Stimulated activated effector memory CD8-positive, alpha-beta T cell treated with anti-CD3 and anti-CD28 coated beads, Interleukin-12 subunit alpha, Interleukin-12 subunit beta, amount 100 ng/mL, for 72 hours (primary cell): ENCODE measurements around the gene UBASH3A.

ENCODE experiments used
- ATAC-seq: fragments of 150-1000 bp; cut with Tn5 transposase; 2 replicates; pipeline ENCODE4 v1.10.0; 2021
- DNase-seq, 2 donors: peaks; one replicate each; pipeline ENCODE4 v3.0.0; 2021 to 2022; ENCODE audit warnings: low spot score in 2 of 2
- H3K27ac Mint-ChIP-seq: one replicate; pipeline ENCODE4 v1.8.0; 2022; ENCODE audit warnings: mild to moderate bottlenecking, mixed read lengths
- H3K36me3 Mint-ChIP-seq: one replicate; pipeline ENCODE4 v1.8.0; 2022; ENCODE audit warnings: mild to moderate bottlenecking, mixed read lengths
- H3K4me1 Mint-ChIP-seq: one replicate; pipeline ENCODE4 v1.8.0; 2022; ENCODE audit warnings: mixed read lengths
- H3K4me3 Mint-ChIP-seq: one replicate; pipeline ENCODE4 v1.8.0; 2022; ENCODE audit warnings: mild to moderate bottlenecking, mixed read lengths
- H3K9me3 Mint-ChIP-seq: one replicate; pipeline ENCODE4 v1.8.0; 2022; ENCODE audit warnings: mixed read lengths

UBASH3A gene, protein sequence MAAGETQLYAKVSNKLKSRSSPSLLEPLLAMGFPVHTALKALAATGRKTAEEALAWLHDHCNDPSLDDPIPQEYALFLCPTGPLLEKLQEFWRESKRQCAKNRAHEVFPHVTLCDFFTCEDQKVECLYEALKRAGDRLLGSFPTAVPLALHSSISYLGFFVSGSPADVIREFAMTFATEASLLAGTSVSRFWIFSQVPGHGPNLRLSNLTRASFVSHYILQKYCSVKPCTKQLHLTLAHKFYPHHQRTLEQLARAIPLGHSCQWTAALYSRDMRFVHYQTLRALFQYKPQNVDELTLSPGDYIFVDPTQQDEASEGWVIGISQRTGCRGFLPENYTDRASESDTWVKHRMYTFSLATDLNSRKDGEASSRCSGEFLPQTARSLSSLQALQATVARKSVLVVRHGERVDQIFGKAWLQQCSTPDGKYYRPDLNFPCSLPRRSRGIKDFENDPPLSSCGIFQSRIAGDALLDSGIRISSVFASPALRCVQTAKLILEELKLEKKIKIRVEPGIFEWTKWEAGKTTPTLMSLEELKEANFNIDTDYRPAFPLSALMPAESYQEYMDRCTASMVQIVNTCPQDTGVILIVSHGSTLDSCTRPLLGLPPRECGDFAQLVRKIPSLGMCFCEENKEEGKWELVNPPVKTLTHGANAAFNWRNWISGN

DNA sequence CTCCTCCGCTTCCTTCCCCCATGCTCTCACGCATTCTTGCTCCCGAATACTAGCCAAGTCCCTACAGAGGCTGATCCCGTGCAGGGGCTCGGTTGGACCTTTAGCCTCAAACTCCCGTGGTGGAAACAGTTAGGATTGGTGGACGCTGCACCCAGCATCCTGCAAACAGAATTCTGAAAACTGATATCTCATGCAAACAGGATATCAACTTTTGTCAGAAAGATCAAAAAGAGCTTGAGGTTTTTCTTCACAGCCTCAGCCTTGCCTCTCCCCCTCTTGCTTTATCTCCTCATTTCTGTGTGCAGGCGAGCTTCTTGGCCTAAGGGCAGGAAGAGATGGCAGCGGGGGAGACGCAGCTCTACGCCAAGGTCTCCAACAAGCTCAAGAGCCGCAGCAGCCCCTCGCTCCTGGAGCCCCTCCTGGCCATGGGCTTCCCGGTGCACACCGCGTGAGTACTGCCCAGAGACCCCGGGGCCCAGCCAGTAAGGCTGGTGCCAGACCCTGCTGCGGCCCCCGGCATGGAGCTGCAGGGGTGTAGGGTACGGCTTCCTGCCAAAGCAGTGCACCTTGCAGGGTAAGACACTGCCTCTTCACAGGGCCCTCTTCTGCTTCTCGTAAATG is at the start of gene UBASH3A:
UBASH3A (plus strand) TSS at position 292 of the 621 bp plus-strand sequence; CDS start at position 336, 44 bp downstream.
- peak within 1 kb of the TSS; percentile 88 for H3K4me3 Mint-ChIP-seq
- ATAC-seq, result peak; percentile 53
- H3K27ac Mint-ChIP-seq, result peak within 1 kb of the TSS; percentile 92
- H3K36me3 Mint-ChIP-seq, result peaks cover 70% of the 10 kb centered on the region
- H3K4me1 Mint-ChIP-seq, result peaks cover 55% of the 10 kb centered on the region
- peaks cover 6% of the 10 kb centered on the region for H3K9me3 Mint-ChIP-seq
- DNase-seq, result peak in 1 of 2 donors; percentile 74

DNA sequence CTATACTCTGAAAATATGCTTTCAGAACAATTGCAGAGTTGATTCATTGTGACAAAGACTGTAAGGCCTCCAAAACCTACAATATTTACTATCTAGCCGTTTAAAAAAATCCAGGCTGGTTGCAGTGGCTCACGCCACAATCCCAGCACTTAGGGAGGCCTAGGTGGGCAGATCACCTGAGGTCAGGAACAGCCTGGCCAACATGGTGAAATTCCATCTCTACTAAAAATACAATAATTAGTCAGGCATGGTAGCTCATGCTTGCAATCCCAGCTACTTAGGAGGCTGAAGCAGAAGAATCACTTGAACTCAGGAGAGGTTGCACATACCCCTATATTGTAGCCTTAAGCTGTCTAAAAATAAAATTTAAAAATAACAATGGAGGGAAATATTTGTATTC is 47.7 kb upstream of the UBASH3A start:
- no peak for ATAC-seq
- Mint-ChIP-seq H3K27ac (no peak overlapping the region), H3K4me1 (peaks cover 11% of the 10 kb centered on the region), H3K36me3 (no peaks in the 10 kb centered on the region), H3K4me3 (no peak overlapping the region), H3K9me3 (peaks cover 8% of the 10 kb centered on the region)
- no peak for DNase-seq

DNA sequence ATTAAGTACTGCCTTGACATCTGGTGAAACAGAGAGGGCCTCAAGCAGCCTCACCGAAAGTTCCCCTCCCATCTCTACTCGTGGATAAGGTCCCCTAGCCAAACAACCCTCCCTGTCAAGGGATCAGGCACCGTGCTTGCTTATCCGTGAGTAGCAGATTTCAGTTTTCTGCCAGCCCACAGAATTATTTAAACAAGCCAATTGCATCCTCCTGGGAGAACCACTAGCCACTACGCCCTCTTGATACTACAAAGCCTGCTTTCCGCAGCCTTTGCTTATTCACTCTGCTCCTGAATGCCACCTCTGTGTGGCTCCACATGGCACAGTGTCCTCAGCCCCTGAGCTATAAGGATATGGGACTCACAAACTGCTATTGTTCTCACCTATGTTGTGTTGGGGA is 47.1 kb upstream of the UBASH3A start:
- Mint-ChIP-seq H3K36me3 (no peaks in the 10 kb centered on the region), H3K4me3 (no peak overlapping the region), H3K9me3 (peaks cover 8% of the 10 kb centered on the region), H3K4me1 (peaks cover 11% of the 10 kb centered on the region), H3K27ac (no peak overlapping the region)
- DNase-seq, result no peak
- no peak for ATAC-seq

DNA sequence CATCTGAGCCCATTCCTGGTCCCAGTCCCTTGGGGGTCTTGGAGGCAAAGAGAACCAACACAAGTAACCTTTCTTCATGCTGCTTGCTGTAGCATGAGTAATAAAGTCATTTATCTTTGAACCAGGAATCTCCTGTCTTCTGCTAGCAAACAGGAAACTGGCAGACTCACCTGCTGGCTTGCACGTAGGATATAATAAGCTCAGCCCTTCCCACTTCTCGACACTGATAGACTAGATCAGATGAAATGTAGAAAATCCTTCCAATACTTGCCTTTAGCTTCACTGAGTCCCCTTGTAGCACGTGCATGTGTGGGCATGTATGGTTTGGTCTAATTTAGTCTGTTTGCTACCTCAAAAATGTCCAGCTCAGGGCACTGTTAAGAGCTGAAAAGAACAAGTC is 46.4 kb upstream of the UBASH3A start:
- ATAC-seq (no peak), DNase-seq (no peak)
- Mint-ChIP-seq H3K36me3 (no peaks in the 10 kb centered on the region), H3K27ac (no peak overlapping the region), H3K4me1 (peaks cover 16% of the 10 kb centered on the region), H3K9me3 (peaks cover 8% of the 10 kb centered on the region), H3K4me3 (no peak overlapping the region)

DNA sequence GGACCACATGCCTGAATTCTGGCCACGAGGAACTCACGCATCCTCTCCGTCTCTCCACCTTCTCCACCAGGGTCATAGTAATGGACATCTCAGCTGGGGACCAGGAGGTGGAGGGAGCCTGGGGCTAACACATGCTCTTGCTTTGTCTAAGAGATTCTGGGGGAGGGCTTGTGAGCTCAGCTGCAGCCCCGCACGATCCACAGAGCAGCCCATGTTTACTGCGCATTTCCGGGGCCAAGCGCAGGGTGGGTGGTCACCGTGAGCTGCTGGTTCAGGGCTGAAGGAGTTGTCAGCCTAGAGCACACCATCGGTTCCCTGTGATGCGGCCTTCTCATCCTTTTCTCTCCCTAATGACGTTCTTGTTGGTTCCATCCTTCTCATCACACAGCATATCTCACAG is 45.4 kb upstream of the UBASH3A start:
- no peak overlapping the region for H3K27ac Mint-ChIP-seq
- H3K9me3 Mint-ChIP-seq, result peaks cover 8% of the 10 kb centered on the region
- DNase-seq, result no peak

DNA sequence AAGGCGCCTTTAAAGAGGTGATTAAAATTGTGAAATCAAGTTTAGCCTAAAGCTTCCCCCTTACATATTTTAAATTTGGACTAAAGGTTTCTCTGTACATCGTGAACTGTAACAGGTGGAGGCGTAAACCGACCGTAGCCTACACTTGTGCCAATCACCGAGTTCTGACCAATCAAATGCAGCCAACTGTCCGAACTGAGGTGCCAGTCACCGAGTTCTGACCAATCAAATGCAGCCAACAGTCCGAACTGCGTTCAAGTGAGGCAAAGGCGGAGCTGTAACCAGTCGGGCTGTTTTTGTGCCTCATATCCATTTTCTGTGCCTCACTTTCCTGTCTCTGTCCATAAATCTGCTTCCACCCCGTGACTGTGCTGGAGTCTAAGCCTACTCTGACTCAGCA is 44.8 kb upstream of the UBASH3A start:
- no peak for ATAC-seq
- H3K27ac Mint-ChIP-seq, result no peak overlapping the region

More for the DNA sequence above, 45.4 kb upstream of the UBASH3A start:
- no peak overlapping the region for H3K4me3 Mint-ChIP-seq
- H3K4me1 Mint-ChIP-seq, result peaks cover 16% of the 10 kb centered on the region
- H3K36me3 Mint-ChIP-seq, result no peaks in the 10 kb centered on the region
- no peak for ATAC-seq

DNA sequence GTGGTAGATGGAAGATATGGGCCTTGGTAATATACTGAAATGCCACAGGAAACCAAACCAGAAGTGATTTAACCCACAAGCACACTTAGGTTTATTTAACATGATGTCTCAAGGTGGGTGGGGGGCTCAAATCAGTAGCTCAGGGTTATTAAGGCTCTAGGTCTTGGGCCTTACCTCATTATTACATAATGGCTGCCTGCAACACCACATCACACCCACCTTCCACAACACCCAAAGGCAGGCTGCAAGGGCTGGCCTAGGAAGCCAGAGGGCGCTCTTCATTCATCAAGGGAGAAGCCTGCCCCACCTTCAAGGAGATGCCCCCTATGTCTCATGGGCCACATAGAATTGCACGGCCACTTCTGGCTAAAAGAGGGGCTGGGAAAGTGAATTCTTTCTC is 43.4 kb upstream of the UBASH3A start:
- Mint-ChIP-seq H3K27ac (peak overlapping the region; percentile 29), H3K36me3 (no peaks in the 10 kb centered on the region), H3K4me1 (peaks cover 18% of the 10 kb centered on the region), H3K9me3 (no peaks in the 10 kb centered on the region), H3K4me3 (no peak overlapping the region)
- ATAC-seq (no peak), DNase-seq (no peak)

More for the DNA sequence above, 44.8 kb upstream of the UBASH3A start:
- no peaks in the 10 kb centered on the region for H3K36me3 Mint-ChIP-seq
- no peak overlapping the region for H3K4me3 Mint-ChIP-seq
- no peak for DNase-seq
- H3K9me3 Mint-ChIP-seq, result peaks cover 8% of the 10 kb centered on the region
- peaks cover 12% of the 10 kb centered on the region for H3K4me1 Mint-ChIP-seq

DNA sequence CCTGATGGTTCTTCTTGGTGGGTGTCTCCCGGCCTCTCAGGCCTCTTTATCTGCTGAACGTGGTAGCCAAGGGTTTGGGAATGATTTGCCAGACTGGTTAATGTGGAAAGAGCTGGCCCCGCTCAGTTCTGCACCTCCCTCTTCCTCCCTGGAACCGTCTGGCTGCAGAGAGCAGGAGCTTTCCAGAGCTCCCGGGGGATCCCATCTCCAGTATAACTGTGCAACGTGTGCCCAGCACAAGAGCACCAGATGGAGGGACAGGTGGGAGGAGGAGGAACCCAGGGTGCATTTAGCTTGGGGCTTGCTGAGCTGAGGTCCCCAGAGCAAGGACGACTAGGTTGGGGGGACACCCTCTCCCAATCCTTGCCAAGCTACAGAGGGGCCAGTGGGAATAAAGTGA is 42.4 kb upstream of the UBASH3A start:
- H3K9me3 Mint-ChIP-seq, result no peaks in the 10 kb centered on the region
- H3K36me3 Mint-ChIP-seq, result no peaks in the 10 kb centered on the region
- peaks cover 18% of the 10 kb centered on the region for H3K4me1 Mint-ChIP-seq
- no peak for DNase-seq
- no peak for ATAC-seq
- no peak overlapping the region for H3K4me3 Mint-ChIP-seq
- H3K27ac Mint-ChIP-seq, result no peak overlapping the region

DNA sequence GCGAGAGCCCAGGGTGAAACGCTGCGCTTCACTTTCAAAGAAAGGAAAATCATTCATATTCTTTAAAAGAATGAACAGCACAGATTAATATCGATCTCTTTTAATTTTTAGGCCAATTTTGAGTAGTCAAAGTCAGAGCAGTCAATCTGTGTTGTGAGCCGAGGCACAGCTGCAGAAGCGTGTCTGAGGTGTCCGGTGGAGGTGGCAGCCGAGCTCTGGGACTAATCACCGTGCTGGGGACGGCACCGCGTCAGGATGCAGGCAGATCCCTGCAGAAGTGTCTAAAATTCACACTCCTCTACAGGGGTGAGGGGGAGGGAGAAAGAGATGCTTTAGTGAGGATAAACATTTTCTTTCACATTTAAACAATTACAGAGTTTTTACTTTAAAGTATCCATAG is 41.5 kb upstream of the UBASH3A start:
- ATAC-seq (no peak), DNase-seq (no peak)
- Mint-ChIP-seq H3K4me3 (no peak overlapping the region), H3K9me3 (no peaks in the 10 kb centered on the region), H3K27ac (no peak overlapping the region), H3K36me3 (no peaks in the 10 kb centered on the region), H3K4me1 (peaks cover 18% of the 10 kb centered on the region)

DNA sequence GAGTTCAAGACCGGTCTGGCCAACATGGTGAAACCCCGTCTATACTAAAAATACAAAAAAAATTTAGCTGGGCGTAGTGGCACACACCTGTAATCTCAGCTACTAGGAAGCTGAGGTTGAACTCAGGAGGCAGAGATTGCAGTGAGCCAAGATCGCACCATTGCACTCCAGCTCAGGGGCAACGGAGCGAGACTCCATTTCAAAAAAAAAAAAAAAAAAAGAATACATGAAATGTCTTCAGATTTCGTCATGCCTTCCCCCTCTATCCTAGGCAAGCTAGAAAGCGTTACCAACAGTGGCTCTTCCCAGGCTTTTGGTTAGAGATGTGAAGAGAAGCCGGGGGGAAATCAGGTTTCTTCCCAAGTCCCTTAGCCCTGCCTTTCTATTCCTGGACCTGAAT is 41.0 kb upstream of the UBASH3A start:
- ATAC-seq (no peak), DNase-seq (no peak)
- Mint-ChIP-seq H3K4me3 (no peak overlapping the region), H3K9me3 (no peaks in the 10 kb centered on the region), H3K36me3 (no peaks in the 10 kb centered on the region), H3K4me1 (peaks cover 18% of the 10 kb centered on the region), H3K27ac (no peak overlapping the region)

DNA sequence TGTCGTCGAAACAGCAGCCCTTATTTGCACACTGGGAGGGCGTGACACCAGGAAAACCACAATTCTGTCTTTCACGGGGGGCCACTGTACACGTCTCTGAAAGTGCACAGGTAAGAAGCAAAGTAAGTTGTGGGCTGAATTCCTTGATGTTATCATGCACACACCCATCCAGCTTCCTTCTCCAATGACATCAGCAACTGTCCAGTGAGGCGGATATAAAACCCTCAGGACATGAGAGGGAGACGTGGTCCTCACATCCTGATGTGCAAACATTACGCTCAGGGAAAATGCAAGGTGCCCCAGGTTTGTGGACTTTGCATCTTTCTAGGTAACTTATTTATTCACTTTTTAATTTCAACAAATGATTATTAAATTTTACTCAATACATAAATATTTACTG is 40.4 kb upstream of the UBASH3A start:
- H3K9me3 Mint-ChIP-seq, result no peaks in the 10 kb centered on the region
- H3K4me3 Mint-ChIP-seq, result no peak overlapping the region
- ATAC-seq, result no peak

DNA sequence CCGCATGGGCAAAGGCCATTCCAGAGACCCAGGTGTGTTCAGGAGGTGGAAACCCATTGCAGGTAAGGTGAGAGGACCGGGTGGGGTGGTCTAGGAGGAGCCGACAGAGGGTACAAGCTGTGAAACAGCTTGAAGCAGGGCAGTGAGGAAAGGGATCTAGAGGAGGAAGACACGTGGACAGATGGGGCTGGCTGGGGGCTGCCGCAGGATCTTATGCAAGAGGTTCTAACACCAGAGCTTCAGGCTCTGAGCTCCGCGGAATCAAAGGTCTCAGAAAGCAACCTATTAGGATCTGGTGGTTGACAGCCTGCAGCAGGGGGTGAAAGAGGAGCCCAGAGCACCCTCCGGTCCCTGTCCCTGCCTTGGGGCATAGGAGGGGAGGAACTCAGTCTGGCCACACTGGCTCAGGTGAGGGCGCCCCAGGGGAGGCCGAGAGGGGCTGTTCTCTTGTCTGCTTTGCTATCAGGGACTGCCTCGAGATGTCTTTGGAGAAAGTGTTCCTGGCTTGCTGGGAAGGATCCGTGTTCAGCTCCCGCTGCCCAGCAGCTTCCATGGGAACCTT is 39.3 kb upstream of the UBASH3A start:
- H3K27ac Mint-ChIP-seq, result peak overlapping the region; percentile 82
- DNase-seq (no peak), ATAC-seq (no peak)

More for the DNA sequence above, 40.4 kb upstream of the UBASH3A start:
- no peaks in the 10 kb centered on the region for H3K36me3 Mint-ChIP-seq
- H3K27ac Mint-ChIP-seq, result no peak overlapping the region
- peaks cover 22% of the 10 kb centered on the region for H3K4me1 Mint-ChIP-seq
- DNase-seq, result no peak

DNA sequence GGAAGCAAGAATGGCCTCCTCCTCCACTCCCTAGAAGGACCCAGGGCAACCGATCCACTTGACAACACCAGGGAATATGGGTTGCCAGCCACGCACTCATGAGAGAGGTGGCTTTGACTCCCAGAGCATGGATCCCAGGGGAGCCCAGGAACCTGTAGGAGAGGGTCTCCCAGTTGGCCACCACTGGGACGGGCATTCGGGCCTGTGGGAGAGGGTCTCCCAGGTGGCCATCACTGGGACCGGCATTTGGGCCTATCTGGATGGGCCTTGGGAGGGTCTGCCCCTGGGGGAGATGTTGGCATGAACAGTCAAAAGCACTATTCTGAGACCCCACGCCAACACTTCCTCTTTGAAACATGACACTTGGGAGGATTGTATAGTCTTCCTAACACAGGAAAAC is 37.9 kb upstream of the UBASH3A start:
- H3K4me3 Mint-ChIP-seq, result no peak overlapping the region
- peaks cover 8% of the 10 kb centered on the region for H3K36me3 Mint-ChIP-seq
- H3K4me1 Mint-ChIP-seq, result peaks cover 22% of the 10 kb centered on the region
- peak overlapping the region; percentile 60 for H3K27ac Mint-ChIP-seq
- DNase-seq (no peak), ATAC-seq (no peak)
- no peaks in the 10 kb centered on the region for H3K9me3 Mint-ChIP-seq

More for the DNA sequence above, 39.3 kb upstream of the UBASH3A start:
- Mint-ChIP-seq H3K4me3 (no peak overlapping the region), H3K36me3 (no peaks in the 10 kb centered on the region), H3K9me3 (no peaks in the 10 kb centered on the region), H3K4me1 (peaks cover 18% of the 10 kb centered on the region)

DNA sequence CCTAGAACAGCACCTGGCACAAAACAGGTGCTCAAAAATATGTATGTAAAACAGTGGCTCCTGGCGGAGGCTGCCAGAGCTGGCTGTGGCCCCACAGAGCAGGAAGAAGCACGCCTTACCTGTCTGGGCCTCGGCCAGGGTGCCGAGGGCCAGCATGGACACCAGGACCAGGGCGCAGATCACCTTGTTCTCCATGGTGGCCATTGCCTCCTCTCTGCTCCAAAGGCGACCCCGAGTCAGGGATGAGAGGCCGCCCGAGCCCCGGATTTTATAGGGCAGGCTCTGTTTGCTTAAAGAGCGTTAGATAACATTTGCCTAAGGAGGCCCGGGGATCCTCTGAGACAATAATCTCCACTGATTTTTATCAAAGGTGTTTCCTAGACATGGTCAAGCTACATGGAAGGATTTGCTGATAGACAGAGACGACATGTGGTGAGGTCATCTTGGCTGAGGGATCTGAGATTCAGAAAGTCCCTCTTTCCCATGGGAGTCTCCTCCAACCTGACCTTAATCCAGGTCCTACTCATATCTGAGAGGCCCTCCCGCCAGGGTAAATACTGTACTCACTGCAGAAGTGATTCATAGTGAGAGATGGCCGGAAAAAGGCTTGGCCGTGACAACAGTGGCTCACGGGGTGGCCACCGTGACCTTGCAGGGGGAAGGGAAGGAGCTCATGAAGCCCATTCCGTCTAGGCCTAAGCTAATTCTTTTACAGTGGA is 37.3 kb upstream of the UBASH3A start, which contains the start of gene TFF1:
TFF1 (minus strand) TSS at position 244 of the 719 bp plus-strand sequence; CDS start at position 204, 40 bp downstream.
- ATAC-seq (no peak), DNase-seq (no peak)
- no peaks in the 10 kb centered on the region for H3K9me3 Mint-ChIP-seq
- H3K4me3 Mint-ChIP-seq, result no peak within 1 kb of the TSS
- H3K4me1 Mint-ChIP-seq, result peaks cover 28% of the 10 kb centered on the region
- H3K27ac Mint-ChIP-seq, result peak within 1 kb of the TSS; percentile 70
- H3K36me3 Mint-ChIP-seq, result peaks cover 14% of the 10 kb centered on the region
